A549 (cell line): ENCODE results near the gene TPO. TPM values are rescaled to one million over a fixed set of nuclear protein-coding genes. Genes with fewer than 3 reads are reported as not detected.

Experiments used
- ATAC-seq, 2 experiments: fragments of 200-7000 bp in 1 of 2; fragments of >200 bp in 1 of 2; cut with Nextera tagmentation in 1 of 2; cut with Tn5 transposase in 1 of 2; 3 replicates each; pipeline versions ENCODE4 v1.8.0 to v1.9.1; 2018 to 2020; ENCODE audit warnings: mild to moderate bottlenecking in 1 of 2, moderate library complexity in 1 of 2
- CTCF ChIA-PET: fragments of 300-600 bp; sonication (Branson Sonifier 250); formaldehyde crosslinking; extraction: SDS; loops from one replicate; lab custom pipeline; 2021; ENCODE audit warnings: antibody characterized with exemption, inconsistent platforms; lab: Yijun Ruan, JAX
- POLR2A ChIA-PET: fragments of 350-600 bp; formaldehyde crosslinking; extraction: SDS; loops from one replicate; lab custom pipeline; 2021; ENCODE audit warnings: antibody characterized with exemption, inconsistent platforms; lab: Yijun Ruan, JAX
- DNase-seq, 2 experiments: peaks; one replicate each; pipeline versions ENCODE4 v3.0.0 to v3.0.0-alpha.2; 2011 to 2016; ENCODE audit warnings: low read depth in 1 of 2, low spot score in 1 of 2
- FAIRE-seq: peaks from 2 replicates; lab custom pipeline; 2011; peaks lifted over from hg19 to GRCh38; lab: Jason Lieb, UNC
- H3K27ac ChIP-seq, 2 experiments: fragments of >200 bp; sonication (Bioruptor Twin); formaldehyde crosslinking; 3 replicates each; pipeline ENCODE4 v1.5.1; 2016 to 2017
- H3K4me1 ChIP-seq: fragments of >200 bp; sonication (Bioruptor Twin); formaldehyde crosslinking; 3 replicates; pipeline ENCODE4 v1.6.1; 2016
- H3K4me2 ChIP-seq: fragments of >200 bp; sonication (Bioruptor Twin); formaldehyde crosslinking; 3 replicates; pipeline ENCODE4 v1.6.1; 2016
- H3K4me3 ChIP-seq: fragments of >200 bp; sonication (Bioruptor Twin); formaldehyde crosslinking; 3 replicates; pipeline ENCODE4 v1.5.1; 2016
- H3K9me3 ChIP-seq: fragments of >200 bp; sonication (Bioruptor Twin); formaldehyde crosslinking; 3 replicates; pipeline ENCODE4 v1.6.1; 2016
- BHLHE40 ChIP-seq: IDR thresholded peaks from 2 replicates; pipeline ENCODE4 v1.6.1; 2012; ENCODE audit warnings: low read depth, low read length, inconsistent platforms
- CEBPB ChIP-seq, 2 experiments: fragments of >200 bp in 1 of 2; sonication (Bioruptor Twin) in 1 of 2; formaldehyde crosslinking in 1 of 2; IDR thresholded peaks; 2 replicates each; pipeline ENCODE4 v1.6.1; 2012 to 2016
- CHD4 ChIP-seq: fragments of 200-600 bp; sonication (generic); IDR thresholded peaks from 2 replicates; pipeline ENCODE4 v1.6.1; 2016; ENCODE audit warnings: antibody characterized with exemption, mild to moderate bottlenecking, borderline replicate concordance
- E2F6 ChIP-seq: IDR thresholded peaks from 2 replicates; pipeline ENCODE4 v1.6.1; 2012; ENCODE audit warnings: low read depth, borderline replicate concordance
- EHMT2 ChIP-seq: fragments of 200-600 bp; sonication (generic); IDR thresholded peaks from 2 replicates; pipeline ENCODE4 v1.6.1; 2016; ENCODE audit warnings: antibody characterized with exemption, low read depth, mild to moderate bottlenecking, moderate library complexity
- ESRRA ChIP-seq: fragments of 150-350 bp; IDR thresholded peaks from 2 replicates; pipeline ENCODE4 v1.6.1; 2014; ENCODE audit warnings: mild to moderate bottlenecking, low read length, borderline replicate concordance
- FOXS1 ChIP-seq: fragments of 250-450 bp; sonication (Bioruptor Pico); IDR thresholded peaks from 2 replicates; pipeline ENCODE4 v1.5.0; 2020; ENCODE audit warnings: mild to moderate bottlenecking, moderate library complexity
- GATA3 ChIP-seq: IDR thresholded peaks from 2 replicates; pipeline ENCODE4 v1.6.1; 2012; ENCODE audit warnings: borderline replicate concordance
- MAFK ChIP-seq: fragments of 450-650 bp; IDR thresholded peaks from 2 replicates; pipeline ENCODE4 v1.6.1; 2014; ENCODE audit not compliant: partially characterized antibody
- MAX ChIP-seq: IDR thresholded peaks from 2 replicates; pipeline ENCODE4 v1.6.1; 2012
- NR3C1 ChIP-seq: fragments of >200 bp; sonication (Bioruptor Twin); formaldehyde crosslinking; IDR thresholded peaks from 3 replicates; pipeline ENCODE4 v1.6.1; 2017
- PHF8 ChIP-seq: fragments of 200-600 bp; sonication (generic); IDR thresholded peaks from 2 replicates; pipeline ENCODE4 v1.6.1; 2016; ENCODE audit warnings: low read depth, mild to moderate bottlenecking, antibody characterized with exemption, moderate library complexity, borderline replicate concordance
- POLR2AphosphoS2 ChIP-seq: conservative IDR thresholded peaks from 2 replicates; pipeline ENCODE4 v1.6.1; 2012; ENCODE audit warnings: low read length, improper control_type of control experiment, inconsistent platforms
- REST ChIP-seq: fragments of 200-600 bp; sonication (generic); IDR thresholded peaks from 2 replicates; pipeline ENCODE4 v1.6.1; 2016; ENCODE audit warnings: antibody characterized with exemption, mild to moderate bottlenecking, moderate library complexity
- RNF2 ChIP-seq: fragments of 200-600 bp; sonication (generic); IDR thresholded peaks from 2 replicates; pipeline ENCODE4 v1.6.1; 2016; ENCODE audit warnings: low read depth, mild to moderate bottlenecking, antibody characterized with exemption, moderate library complexity, borderline replicate concordance
- WGBS: methylation state at CpG from one replicate; pipeline ENCODE4 v1.1.6; 2017; ENCODE audit errors: missing lambda C conversion rate; 5-methylcytosine and 5-hydroxymethylcytosine counted together
- polyA plus RNA-seq, 4 experiments: library from polyadenylated mRNA; depleted of rRNA in 3 of 4; stranded (reverse); fragments of >200 nt; fragmentation: RNase III in 1 of 4; extraction: RNeasy Plus Mini Kit Qiagen cat#74134 plus additional on column Dnase treatment in 1 of 4; gene quantifications; 2 replicates in 3 of 4; 3 replicates in 1 of 4; pipeline ENCODE4 v1.2.3, GENCODE V29; 2011 to 2017
- TF ChIP-seq, protein P1 (sequence below): fragments of 450-650 bp; IDR thresholded peaks from 2 replicates; pipeline ENCODE4 v1.6.1; 2014; ENCODE audit warnings: antibody characterized with exemption
- TF ChIP-seq, protein P2 (sequence below): fragments of 250-450 bp; sonication (Bioruptor Pico); IDR thresholded peaks from 2 replicates; pipeline ENCODE4 v1.5.0; 2021; ENCODE audit warnings: mild to moderate bottlenecking, moderate library complexity, borderline replicate concordance

The TPO gene
- polyA plus RNA-seq, 2 of the 4 experiments (the other 2 are of a cell fraction), result 0.05 TPM; not detected in 1

- H3K4me2 ChIP-seq, result no peak overlapping the region
- ATAC-seq (no peak), FAIRE-seq (no peak), DNase-seq (no peak)
- no peaks in the 10 kb centered on the region for H3K4me1 ChIP-seq
- no peak overlapping the region for H3K27ac ChIP-seq
- CTCF ChIA-PET, result no interaction called here
- whole genome bisulfite sequencing, result 7% methylated on average over 4 of the region's 4 CpGs
- POLR2A ChIA-PET, result no interaction called here
- no peak overlapping the region for H3K4me3 ChIP-seq
- TF ChIP-seq, protein P1, sequence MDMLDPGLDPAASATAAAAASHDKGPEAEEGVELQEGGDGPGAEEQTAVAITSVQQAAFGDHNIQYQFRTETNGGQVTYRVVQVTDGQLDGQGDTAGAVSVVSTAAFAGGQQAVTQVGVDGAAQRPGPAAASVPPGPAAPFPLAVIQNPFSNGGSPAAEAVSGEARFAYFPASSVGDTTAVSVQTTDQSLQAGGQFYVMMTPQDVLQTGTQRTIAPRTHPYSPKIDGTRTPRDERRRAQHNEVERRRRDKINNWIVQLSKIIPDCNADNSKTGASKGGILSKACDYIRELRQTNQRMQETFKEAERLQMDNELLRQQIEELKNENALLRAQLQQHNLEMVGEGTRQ, result no peak
- no peak for TF ChIP-seq ESRRA
- TF ChIP-seq CHD4, result no peak
- no peak for TF ChIP-seq E2F6
- TF ChIP-seq PHF8, result no peak
- TF ChIP-seq EHMT2, result no peak
- TF ChIP-seq BHLHE40, result no peak
- no peak for TF ChIP-seq CEBPB (IDR thresholded peaks at IDR 0.05)
- TF ChIP-seq REST, result no peak
- TF ChIP-seq, protein P2, sequence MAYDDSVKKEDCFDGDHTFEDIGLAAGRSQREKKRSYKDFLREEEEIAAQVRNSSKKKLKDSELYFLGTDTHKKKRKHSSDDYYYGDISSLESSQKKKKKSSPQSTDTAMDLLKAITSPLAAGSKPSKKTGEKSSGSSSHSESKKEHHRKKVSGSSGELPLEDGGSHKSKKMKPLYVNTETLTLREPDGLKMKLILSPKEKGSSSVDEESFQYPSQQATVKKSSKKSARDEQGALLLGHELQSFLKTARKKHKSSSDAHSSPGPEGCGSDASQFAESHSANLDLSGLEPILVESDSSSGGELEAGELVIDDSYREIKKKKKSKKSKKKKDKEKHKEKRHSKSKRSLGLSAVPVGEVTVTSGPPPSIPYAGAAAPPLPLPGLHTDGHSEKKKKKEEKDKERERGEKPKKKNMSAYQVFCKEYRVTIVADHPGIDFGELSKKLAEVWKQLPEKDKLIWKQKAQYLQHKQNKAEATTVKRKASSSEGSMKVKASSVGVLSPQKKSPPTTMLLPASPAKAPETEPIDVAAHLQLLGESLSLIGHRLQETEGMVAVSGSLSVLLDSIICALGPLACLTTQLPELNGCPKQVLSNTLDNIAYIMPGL (CRISPR knock-in tag), result no peak
- TF ChIP-seq NR3C1, result no peak
- TF ChIP-seq MAX, result no peak
- no peak for TF ChIP-seq RNF2
- TF ChIP-seq FOXS1 (CRISPR knock-in tag), result no peak
- TF ChIP-seq POLR2AphosphoS2, result no peak
- no peaks in the 10 kb centered on the region for H3K9me3 ChIP-seq
Measured at GRCh38 chr2:1446301-1446700, 33.0 kb downstream of the TPO start.

DNA sequence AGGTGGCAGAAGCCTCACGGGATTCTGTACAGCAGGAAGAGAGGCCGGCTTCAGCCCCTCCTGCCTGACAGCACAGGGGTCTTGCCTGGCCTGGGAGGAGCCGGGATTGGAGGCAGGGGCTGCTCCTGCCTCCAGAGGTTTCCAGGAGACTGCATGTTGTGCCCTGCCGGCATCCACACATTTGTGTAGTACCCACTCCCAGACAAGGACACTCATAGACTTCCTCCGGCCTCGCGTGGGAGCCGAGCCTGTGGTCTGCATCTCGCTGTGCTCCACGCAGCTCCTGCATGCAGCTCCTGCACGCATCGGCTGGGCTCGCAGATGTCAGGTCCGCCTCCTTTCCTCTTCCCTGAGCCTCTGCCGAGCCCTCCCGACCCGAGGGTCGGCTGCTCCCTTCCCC is 34.7 kb downstream of the TPO start:
- ATAC-seq, result no peak
- ChIA-PET CTCF (no interaction called here), POLR2A (no interaction called here)
- no peak for DNase-seq
- Histone ChIP-seq H3K27ac (no peak overlapping the region), H3K4me2 (no peak overlapping the region), H3K4me3 (no peak overlapping the region), H3K4me1 (no peaks in the 10 kb centered on the region), H3K9me3 (no peaks in the 10 kb centered on the region)
- 7% methylated on average over 15 of the region's 18 CpGs for WGBS
- no peak for TF ChIP-seq GATA3
- no peak for TF ChIP-seq MAFK
- no peak for TF ChIP-seq MAX
- FAIRE-seq, result no peak
